ENCODE measurements around the gene ENG. TPM values are rescaled to one million over a fixed set of nuclear protein-coding genes. Genes with fewer than 3 reads are reported as not detected.

ENG gene
- total and polyA plus RNA-seq, 2 experiments from 2014 or later, result 1.4 to 2.6 TPM

GRCh38 chr9:127803507-127804352 is 50.7 kb downstream of the ENG start:
- peak overlapping the region; percentile 97 for H3K4me3 Mint-ChIP-seq
- no peaks in the 10 kb centered on the region for H3K9me2 ChIP-seq (ENCODE audit: insufficient read depth)
- H3K9me3 Mint-ChIP-seq, result no peaks in the 10 kb centered on the region
- H3K36me3 Mint-ChIP-seq (ENCODE audit: low read depth), result peaks cover 22% of the 10 kb centered on the region
- H2AFZ ChIP-seq, result no peak overlapping the region
- H3K79me2 ChIP-seq (replicated peaks; ENCODE audit: insufficient read depth), result peaks cover 22% of the 10 kb centered on the region
- H3K4me1 ChIP-seq (ENCODE audit: insufficient read depth), result peaks cover 12% of the 10 kb centered on the region
- peaks cover 25% of the 10 kb centered on the region for H3F3A ChIP-seq (replicated peaks; ENCODE audit: low read depth)
- peaks cover 7% of the 10 kb centered on the region for H3K27me3 Mint-ChIP-seq (ENCODE audit: insufficient read depth, low read depth, poor library complexity)
- H3K4me1 Mint-ChIP-seq, result peaks cover 9% of the 10 kb centered on the region
- no peaks in the 10 kb centered on the region for H3K27me3 ChIP-seq (ENCODE audit: insufficient read depth)
- no peaks in the 10 kb centered on the region for H3K36me3 ChIP-seq (ENCODE audit: insufficient read depth)
- peak overlapping the region; percentile 91 for H3K4me2 ChIP-seq
- peak; percentile 59 for DNase-seq (ENCODE audit: low spot score)
- ATAC-seq, result peak; percentile 3
- peak overlapping the region; percentile 84 for H3K27ac ChIP-seq (ENCODE audit: low read depth)
- H4K20me1 ChIP-seq (replicated peaks; ENCODE audit: insufficient read depth), result peaks cover 10% of the 10 kb centered on the region
- peak overlapping the region; percentile 93 for H3K4me3 ChIP-seq
- TF ChIP-seq EZH2phosphoT487 (IDR thresholded peaks at IDR 0.05; ENCODE audit: unreplicated experiment), result no peak
- no peak for TF ChIP-seq ZNF331 (CRISPR knock-in tag; IDR thresholded peaks at IDR 0.05; ENCODE audit: low read depth)
- no peak for TF ChIP-seq POLR2AphosphoS5 (IDR thresholded peaks at IDR 0.05; ENCODE audit: low read depth)
- H3K27ac Mint-ChIP-seq, result peak overlapping the region; percentile 98

DNA sequence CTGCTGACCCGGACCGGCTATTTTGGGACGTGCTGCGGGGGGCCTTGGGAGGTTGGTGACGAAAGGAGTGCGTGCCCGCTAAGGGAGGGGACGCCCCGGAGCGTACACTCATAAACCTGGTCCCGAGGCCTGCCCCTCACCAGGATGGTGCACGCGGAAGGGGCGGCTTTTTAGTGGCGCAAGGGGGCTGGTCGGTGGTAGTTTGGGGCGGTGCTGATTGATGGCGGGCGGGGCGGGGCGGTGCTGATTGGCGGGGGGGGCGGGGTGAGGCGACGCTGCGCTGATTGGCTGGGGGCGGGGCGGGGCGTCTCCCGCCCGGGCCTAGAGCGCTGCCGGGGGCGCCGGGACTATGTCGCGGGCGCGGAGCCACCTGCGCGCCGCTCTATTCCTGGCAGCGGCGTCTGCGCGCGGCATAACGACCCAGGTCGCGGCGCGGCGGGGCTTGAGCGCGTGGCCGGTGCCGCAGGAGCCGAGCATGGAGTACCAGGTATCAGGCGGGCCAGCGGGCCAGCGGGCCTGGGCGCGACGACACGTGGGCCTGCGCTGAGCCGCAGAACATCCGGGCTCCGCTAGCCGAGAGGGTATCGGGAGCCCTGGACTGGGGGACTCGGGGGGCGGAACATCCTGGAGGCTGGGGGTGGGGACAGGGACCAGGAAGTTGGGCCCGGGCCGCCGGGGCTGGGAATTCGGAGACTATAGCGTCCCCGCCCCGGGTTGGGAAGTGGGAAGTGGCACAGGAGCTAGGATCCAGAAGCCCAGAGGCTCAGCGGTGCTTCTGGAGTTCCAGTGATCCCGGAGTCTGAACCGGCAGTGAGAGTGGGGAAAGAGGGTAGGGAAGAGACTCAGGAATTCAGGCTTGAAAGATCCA is 51.6 kb downstream of the ENG start, which contains the start of gene FPGS:
Gene FPGS, plus strand, starts transcription at position 307 of the 868 bp plus-strand sequence. Its CDS starts 43 bp downstream, at position 350.
- Histone ChIP-seq H3K4me1 (ENCODE audit: insufficient read depth) (peaks cover 12% of the 10 kb centered on the region), H3F3A (replicated peaks; ENCODE audit: low read depth) (peaks cover 21% of the 10 kb centered on the region), H3K36me3 (ENCODE audit: insufficient read depth) (no peaks in the 10 kb centered on the region), H3K4me3 (peak within 1 kb of the TSS; percentile 93), H3K9me2 (ENCODE audit: insufficient read depth) (no peaks in the 10 kb centered on the region), H4K20me1 (replicated peaks; ENCODE audit: insufficient read depth) (peaks cover 9% of the 10 kb centered on the region), H3K27ac (ENCODE audit: low read depth) (peak within 1 kb of the TSS; percentile 84), H3K4me2 (peak within 1 kb of the TSS; percentile 91), H3K79me2 (replicated peaks; ENCODE audit: insufficient read depth) (peaks cover 22% of the 10 kb centered on the region), H2AFZ (peak within 1 kb of the TSS; percentile 87; the same call in 1 of the 2 replicates), H3K27me3 (ENCODE audit: insufficient read depth) (no peaks in the 10 kb centered on the region)
- peak; percentile 27; the same call in 1 of the 2 replicates for TF ChIP-seq CREB1 (CRISPR knock-in tag; IDR thresholded peaks at IDR 0.05; ENCODE audit: low read depth)
- TF ChIP-seq, protein P1, sequence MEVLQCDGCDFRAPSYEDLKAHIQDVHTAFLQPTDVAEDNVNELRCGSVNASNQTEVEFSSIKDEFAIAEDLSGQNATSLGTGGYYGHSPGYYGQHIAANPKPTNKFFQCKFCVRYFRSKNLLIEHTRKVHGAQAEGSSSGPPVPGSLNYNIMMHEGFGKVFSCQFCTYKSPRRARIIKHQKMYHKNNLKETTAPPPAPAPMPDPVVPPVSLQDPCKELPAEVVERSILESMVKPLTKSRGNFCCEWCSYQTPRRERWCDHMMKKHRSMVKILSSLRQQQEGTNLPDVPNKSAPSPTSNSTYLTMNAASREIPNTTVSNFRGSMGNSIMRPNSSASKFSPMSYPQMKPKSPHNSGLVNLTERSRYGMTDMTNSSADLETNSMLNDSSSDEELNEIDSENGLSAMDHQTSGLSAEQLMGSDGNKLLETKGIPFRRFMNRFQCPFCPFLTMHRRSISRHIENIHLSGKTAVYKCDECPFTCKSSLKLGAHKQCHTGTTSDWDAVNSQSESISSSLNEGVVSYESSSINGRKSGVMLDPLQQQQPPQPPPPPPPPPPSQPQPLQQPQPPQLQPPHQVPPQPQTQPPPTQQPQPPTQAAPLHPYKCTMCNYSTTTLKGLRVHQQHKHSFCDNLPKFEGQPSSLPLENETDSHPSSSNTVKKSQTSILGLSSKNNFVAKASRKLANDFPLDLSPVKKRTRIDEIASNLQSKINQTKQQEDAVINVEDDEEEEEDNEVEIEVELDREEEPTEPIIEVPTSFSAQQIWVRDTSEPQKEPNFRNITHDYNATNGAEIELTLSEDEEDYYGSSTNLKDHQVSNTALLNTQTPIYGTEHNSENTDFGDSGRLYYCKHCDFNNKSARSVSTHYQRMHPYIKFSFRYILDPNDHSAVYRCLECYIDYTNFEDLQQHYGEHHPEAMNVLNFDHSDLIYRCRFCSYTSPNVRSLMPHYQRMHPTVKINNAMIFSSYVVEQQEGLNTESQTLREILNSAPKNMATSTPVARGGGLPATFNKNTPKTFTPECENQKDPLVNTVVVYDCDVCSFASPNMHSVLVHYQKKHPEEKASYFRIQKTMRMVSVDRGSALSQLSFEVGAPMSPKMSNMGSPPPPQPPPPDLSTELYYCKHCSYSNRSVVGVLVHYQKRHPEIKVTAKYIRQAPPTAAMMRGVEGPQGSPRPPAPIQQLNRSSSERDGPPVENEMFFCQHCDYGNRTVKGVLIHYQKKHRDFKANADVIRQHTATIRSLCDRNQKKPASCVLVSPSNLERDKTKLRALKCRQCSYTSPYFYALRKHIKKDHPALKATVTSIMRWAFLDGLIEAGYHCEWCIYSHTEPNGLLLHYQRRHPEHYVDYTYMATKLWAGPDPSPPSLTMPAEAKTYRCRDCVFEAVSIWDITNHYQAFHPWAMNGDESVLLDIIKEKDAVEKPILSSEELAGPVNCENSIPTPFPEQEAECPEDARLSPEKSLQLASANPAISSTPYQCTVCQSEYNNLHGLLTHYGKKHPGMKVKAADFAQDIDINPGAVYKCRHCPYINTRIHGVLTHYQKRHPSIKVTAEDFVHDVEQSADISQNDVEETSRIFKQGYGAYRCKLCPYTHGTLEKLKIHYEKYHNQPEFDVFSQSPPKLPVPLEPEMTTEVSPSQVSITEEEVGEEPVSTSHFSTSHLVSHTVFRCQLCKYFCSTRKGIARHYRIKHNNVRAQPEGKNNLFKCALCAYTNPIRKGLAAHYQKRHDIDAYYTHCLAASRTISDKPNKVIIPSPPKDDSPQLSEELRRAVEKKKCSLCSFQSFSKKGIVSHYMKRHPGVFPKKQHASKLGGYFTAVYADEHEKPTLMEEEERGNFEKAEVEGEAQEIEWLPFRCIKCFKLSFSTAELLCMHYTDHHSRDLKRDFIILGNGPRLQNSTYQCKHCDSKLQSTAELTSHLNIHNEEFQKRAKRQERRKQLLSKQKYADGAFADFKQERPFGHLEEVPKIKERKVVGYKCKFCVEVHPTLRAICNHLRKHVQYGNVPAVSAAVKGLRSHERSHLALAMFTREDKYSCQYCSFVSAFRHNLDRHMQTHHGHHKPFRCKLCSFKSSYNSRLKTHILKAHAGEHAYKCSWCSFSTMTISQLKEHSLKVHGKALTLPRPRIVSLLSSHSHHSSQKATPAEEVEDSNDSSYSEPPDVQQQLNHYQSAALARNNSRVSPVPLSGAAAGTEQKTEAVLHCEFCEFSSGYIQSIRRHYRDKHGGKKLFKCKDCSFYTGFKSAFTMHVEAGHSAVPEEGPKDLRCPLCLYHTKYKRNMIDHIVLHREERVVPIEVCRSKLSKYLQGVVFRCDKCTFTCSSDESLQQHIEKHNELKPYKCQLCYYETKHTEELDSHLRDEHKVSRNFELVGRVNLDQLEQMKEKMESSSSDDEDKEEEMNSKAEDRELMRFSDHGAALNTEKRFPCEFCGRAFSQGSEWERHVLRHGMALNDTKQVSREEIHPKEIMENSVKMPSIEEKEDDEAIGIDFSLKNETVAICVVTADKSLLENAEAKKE (CRISPR knock-in tag; IDR thresholded peaks at IDR 0.05), result no peak
- TF ChIP-seq REST (IDR thresholded peaks at IDR 0.05; ENCODE audit: unreplicated experiment), result no peak
- TF ChIP-seq ZNF331 (CRISPR knock-in tag; IDR thresholded peaks at IDR 0.05; ENCODE audit: low read depth), result no peak
- TF ChIP-seq POLR2AphosphoS5 (IDR thresholded peaks at IDR 0.05; ENCODE audit: low read depth), result peak; percentile 87
- TF ChIP-seq, protein P2, sequence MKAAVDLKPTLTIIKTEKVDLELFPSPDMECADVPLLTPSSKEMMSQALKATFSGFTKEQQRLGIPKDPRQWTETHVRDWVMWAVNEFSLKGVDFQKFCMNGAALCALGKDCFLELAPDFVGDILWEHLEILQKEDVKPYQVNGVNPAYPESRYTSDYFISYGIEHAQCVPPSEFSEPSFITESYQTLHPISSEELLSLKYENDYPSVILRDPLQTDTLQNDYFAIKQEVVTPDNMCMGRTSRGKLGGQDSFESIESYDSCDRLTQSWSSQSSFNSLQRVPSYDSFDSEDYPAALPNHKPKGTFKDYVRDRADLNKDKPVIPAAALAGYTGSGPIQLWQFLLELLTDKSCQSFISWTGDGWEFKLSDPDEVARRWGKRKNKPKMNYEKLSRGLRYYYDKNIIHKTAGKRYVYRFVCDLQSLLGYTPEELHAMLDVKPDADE (IDR thresholded peaks at IDR 0.05), result peak; percentile 21; the same call in 1 of the 2 replicates
- peaks cover 18% of the 10 kb centered on the region for H3K36me3 Mint-ChIP-seq (ENCODE audit: low read depth)
- H3K27ac Mint-ChIP-seq, result peak within 1 kb of the TSS; percentile 98
- H3K9me3 Mint-ChIP-seq, result no peaks in the 10 kb centered on the region
- peaks cover 9% of the 10 kb centered on the region for H3K4me1 Mint-ChIP-seq
- peak; percentile 89 for ATAC-seq
- H3K4me3 Mint-ChIP-seq, result peak within 1 kb of the TSS; percentile 97
- peak; percentile 94 for DNase-seq (ENCODE audit: low spot score)
- H3K27me3 Mint-ChIP-seq (ENCODE audit: insufficient read depth, low read depth, poor library complexity), result peaks cover 8% of the 10 kb centered on the region

Data from GM23338 (cell line).